ENCODE data around the gene DSG4.

The DSG4 gene

DNA sequence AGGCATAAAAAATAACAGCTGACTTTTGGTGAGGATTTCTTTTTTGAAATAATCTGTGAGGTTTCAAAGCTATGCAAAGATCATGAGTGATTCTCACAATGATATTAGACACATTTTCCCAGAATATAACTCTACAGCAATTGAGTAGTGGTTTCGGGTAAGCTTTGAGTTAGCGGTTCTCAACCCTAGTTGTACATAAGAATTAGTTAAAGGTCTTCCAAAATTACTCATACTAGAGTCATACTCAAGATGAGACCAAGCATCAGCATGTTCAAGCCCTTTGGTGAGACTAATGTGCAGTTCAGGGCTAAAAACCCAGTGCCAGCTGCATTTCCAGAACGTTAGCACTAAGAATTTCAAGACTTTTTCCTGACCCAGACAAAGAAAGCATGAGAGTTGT is 31.1 kb downstream of the DSG4 start:
- DNase-seq (ENCODE audit: low spot score), result no peak

DNA sequence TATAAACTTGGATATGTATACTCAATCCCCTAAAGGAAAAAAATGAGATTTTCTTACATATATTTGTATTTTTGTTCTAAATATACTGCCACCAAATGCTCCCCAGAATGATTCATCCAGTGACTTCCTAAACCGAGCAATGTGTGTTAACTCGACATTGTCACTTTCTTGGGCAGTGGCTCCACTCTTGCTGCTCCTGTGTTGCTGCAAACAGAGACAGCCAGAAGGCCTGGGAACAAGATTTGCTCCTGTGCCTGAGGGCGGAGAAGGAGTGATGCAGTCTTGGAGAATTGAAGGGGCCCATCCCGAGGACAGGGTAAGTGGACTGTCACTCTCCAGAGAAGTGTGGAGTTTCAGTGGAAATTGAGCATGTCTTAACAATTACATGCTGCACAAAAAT is 32.7 kb downstream of the DSG4 start:
- DNase-seq (ENCODE audit: low spot score), result no peak

DNA sequence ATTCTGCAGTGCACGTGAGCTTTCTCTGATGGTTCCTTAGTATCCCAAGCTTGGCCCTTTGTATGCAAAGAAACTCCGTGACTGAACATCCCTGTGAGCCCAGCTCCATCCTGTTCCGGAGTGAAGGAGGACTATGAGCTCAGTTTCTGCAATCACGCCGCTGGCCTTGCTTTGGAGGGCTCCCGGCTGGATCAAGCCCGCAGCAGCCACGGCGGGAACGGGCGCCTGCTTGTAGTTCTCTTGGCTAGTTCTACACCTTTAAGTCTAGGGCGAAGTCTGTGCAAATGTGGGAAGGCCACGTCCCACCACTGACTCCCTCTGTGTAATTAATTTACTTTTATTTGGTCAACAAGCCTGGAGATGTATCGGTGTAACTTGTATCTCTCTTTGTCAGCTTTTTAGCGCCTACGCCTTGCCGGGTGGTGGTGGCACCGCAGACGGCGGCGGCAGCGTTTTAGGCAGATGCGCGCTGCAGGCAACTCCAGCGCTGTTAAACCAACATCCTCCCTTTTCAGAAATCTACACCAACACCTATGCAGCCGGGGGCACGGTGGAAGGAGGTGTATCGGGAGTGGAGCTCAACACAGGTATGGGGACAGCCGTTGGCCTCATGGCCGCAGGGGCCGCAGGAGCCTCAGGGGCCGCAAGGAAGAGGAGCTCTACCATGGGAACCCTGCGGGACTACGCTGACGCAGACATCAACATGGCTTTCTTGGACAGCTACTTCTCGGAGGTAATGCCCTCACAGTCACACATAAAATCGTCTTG is 34.3 kb downstream of the DSG4 start:
- DNase-seq (ENCODE audit: low spot score), result no peak

DNA sequence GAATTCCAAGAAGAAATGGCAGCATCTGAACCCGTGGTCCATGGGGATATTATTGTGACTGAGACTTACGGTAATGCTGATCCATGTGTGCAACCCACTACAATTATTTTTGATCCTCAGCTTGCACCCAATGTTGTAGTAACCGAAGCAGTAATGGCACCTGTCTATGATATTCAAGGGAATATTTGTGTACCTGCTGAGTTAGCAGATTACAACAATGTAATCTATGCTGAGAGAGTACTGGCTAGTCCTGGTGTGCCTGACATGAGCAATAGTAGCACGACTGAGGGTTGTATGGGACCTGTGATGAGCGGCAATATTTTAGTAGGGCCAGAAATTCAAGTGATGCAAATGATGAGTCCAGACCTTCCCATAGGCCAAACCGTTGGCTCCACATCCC is 36.6 kb downstream of the DSG4 start:
- DNase-seq (ENCODE audit: low spot score), result no peak

DNA sequence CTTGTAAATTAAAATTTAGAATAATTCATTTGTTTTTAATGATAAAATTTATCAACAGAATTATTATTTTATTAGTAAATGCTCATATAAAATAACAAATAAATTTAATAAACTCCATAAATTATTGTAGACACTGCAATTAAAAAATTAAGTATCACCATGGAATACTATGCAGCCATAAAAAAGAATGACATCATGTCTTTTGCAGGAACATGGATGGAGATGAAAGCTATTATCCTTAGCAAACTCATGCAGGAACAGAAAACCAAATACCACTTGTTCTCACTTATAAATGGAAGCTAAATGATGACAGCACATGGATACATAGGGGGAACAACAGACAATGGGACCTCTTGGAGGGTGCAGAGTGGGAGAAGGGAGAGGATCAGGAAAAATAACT is 41.3 kb downstream of the DSG4 start:
- no peak for DNase-seq (ENCODE audit: low spot score)

DNA sequence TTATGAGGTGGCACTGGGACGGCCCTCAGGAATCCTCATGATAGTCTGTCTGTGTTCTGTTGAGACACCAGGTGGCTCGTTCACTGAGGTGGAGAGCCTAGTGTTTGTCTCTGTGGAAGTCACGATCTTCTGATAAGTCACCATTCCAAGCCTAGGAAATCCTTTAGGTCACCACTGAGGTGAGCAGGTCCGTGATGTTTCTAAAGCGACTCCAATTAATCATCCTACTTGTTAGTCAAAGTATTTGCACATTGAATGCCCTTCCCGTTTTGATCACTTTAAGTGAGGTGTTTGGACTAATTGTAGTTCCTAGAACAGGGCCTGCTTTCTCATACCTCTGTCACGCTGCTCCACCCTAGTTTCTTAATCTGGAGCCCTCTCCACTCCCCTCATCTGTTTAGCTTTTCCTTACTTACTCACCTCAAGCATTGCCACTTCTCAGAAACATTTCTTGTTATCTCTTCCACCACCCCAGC is 42.9 kb downstream of the DSG4 start:
- peak; percentile 82 for DNase-seq (ENCODE audit: low spot score)

DNA sequence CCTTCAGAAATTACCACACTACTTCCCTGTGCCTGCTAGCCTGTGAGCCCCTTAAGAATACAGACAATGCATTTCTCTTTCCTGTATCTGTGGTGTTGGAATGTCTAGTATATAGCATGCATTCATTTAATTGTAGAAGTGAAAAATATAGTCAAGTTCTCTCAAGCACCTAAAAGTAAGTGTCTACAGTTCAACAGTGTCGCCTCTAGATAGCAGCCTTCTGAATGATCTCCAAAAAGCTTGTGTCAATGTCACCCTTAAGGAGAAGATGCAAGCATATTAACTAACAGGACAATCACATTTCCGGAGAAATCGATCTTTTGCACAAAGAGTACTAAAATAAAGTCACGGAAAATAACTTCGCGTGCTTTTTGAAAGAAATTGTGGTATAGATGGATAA is 43.5 kb downstream of the DSG4 start:
- no peak for DNase-seq (ENCODE audit: low spot score)

DNA sequence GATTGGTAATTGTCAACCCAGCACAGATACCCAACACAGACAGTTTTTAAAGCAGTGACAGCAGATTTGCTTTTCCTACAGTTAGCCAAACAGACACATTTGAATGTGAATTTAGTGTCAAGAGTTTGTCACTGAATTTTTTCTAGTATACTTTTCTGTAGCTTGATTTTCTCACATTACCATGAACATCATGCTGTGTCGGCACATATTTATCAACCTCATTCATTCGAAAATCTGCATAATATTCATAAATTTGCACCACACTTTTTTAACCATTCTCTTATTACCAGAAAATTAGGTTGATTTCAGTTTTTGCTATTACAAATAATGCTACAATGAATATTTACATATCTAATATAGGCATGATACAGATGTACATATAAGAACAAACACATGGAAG is 43.9 kb downstream of the DSG4 start:
- DNase-seq (ENCODE audit: low spot score), result no peak

DNA sequence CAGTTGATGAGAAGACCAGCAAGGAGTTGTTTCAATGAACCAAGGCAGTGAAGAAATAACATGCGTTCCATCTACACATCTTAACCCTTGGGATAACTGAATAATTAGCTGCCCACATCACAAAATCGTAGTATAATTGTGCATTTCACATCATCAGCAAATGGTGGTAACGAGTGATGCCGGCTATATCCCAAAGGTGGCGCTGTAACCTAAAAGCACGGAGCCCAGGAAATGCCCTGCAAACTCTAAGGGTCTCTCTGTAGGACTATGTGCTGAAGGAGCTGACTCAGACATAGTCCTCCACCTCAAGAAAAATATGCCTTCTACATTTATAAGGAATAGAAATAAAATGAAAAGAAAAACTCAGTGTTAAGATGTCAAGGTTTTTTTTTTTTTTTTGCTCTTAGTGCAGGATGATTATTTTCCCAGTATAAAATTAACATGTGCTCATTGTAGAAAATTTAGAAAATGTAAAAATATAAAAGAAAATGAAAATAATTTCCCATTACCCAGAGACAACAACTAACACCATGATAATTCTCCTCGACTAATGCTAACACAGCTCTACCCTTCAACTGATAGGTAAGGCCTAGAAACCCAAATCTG is 47.9 kb downstream of the DSG4 start:
- peak; percentile 63 for DNase-seq (ENCODE audit: low spot score)

DNA sequence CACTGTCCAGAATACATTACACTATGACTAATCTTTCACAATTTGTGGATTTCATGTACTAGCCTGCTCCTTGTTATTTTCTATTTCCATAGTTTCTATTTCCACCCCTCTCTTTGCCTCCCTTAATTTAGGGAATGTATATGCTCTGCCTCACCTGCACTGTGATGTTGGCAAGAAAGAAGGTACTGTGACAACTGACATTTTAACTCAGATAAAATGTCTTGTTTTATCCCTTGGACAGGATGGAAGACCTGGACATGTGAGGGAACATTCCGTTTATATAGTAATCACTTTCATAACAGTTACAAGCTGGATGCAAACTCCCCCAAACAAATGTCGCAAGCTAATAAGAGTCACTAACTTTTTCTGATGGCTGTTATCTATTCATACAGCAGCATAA is 49.4 kb downstream of the DSG4 start:
- DNase-seq (ENCODE audit: low spot score), result no peak

DNA sequence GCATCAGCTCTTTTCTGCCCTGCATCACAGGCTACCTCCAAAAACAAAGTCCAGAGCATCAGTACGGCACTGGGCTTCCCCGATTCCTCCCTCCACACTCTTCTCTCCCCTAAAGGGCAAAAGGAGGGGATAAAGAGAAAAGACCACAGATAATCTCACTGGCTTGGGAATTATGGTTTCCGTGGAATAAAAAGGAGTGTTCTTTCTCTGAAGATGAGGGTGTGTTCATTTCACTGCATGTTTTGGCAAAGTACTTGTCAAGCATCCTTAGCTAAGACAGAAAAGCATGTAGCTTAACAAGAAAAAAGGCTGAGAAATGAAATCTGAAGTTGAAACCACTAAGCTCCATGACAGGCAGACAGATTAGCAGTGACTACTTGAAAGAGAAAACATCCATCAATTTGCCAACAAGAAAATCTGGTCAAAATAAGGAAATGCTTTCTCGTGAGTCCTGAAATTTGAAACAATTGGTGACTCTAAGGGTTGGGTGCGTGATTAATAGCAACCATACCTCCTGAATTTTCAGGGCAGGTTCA is 50.4 kb downstream of the DSG4 start:
- DNase-seq (ENCODE audit: low spot score), result no peak

DNA sequence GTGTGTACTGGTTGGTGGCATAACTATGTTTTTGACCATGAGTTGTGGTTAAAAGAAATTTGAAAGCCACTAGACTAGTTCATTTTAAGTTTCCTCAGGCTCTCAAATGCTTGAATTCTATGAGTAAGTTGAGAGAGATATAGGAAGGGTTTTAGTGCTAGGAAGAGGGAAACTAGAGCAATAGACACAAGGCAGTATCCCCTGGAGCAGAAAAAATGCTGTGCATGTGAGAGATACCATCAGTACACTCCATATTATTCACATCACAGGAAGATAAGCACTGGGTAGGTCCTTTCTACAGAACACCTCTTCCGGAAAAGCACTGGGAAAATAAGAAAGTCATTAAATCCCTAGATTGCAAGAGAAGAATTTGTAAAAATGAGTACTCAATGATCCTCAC is 51.6 kb downstream of the DSG4 start:
- DNase-seq (ENCODE audit: low spot score), result no peak

DNA sequence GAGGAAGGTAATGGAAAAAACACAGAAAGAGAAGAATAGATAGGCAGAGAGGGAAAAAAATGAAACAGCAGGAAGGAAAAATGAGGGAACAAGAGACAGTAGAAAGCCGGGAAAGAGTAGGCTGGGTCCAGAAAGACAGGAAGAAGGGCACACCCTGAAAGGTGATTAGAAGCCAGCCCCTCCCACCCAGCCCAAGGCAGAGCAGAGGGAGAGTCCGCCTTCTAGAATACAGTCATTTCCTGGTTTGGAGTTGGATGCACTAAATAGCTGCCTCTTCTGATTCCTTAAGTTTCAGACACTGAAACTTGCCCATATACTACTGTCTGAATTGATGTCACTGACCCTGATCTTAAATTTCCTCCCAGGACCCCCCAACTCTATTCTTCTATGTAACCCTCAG is 53.0 kb downstream of the DSG4 start:
- DNase-seq (ENCODE audit: low spot score), result peak; percentile 84

DNA sequence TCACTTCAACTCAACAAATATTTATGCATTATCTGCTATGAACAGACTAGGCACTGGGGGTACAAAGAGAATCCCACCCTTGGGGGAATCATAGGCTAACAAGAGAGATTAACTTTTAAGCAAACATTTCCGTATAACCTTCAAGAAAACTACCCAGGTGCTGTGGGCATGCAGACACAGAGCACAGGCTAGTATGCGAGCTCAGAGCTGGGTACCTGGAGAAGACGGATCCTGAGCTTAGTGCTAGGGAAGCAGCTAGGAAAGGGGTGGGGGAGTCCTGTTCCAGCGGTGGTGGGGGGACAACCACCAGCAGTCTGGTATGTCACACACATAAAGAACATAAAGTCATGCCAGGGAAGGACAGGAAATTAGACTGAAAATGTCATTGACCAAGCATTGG is 53.5 kb downstream of the DSG4 start:
- no peak for DNase-seq (ENCODE audit: low spot score)

DNA sequence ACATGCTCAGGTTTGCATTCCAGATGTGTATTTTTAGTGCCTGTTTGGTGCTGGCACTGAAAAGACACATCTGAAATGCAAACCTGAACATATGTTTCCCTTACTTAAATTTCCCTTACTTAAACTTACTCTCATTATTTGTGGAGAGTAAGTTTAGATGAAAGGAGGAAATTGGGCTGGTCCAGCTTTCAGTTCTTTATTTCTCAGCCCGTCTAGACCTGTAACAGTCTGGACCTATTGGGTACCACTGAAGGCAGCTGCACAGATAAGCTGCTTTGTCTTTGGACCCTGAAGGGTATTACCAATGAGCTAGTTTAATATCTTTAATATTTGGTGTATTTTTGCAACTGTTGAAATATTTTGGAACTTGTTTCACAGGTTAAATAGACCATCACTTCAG is 54.0 kb downstream of the DSG4 start:
- DNase-seq (ENCODE audit: low spot score), result no peak

DNA sequence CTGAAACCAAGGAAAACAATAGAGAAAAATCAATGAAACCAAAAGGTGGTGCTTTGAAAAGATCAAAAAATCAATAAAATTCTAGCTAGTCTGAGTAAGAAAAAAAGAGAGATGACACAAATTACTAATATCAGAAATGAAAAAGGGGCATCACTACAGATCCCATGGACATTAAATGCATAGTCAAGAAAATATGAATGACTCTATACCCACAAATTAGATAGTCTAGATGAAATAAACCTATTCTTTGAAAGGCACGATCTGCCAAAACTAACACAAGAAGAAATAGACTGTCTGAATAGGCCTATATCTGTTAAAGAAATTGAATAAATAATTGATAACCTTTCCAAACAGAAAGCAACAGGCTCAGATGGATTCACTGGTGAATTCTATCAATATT is 55.7 kb downstream of the DSG4 start:
- no peak for DNase-seq (ENCODE audit: low spot score)

DNA sequence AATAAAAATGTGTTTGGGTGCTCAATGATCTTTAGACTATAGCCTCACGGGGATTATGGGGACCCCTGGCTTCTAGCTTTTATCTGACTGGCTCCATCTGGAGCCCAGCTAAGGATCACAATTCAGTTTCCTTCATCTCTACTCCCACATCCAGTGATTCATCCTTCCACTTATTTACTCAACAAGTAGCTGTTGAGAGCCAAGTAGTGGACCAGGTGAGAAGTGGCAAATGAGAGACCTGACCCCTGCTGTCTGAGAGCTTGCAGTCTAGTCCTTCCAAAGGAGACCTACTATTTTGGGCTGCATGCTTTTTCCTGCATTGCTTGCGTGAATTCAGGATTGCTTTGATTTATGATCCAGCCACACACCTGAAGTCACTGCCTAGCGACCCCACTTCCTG is 60.2 kb downstream of the DSG4 start:
- DNase-seq (ENCODE audit: low spot score), result no peak

DNA sequence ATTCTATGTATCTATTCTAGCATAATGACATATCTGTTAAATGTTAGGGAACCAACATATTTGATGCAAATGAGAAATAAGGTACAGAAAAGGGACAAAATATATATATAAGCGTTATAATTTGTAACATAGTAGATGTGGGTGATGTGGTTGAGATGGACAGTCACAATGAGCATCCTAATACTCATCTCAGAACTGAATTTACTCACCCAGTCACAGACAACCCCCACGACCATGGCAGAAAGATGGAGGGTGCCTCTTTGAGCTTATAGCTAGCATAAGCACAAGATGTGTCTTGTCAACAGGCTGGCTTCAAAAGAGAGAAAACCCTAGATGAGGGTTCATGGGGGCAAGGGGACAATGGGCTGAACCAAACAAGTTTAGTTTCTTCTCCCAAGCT is 61.8 kb downstream of the DSG4 start:
- no peak for DNase-seq (ENCODE audit: low spot score)

DNA sequence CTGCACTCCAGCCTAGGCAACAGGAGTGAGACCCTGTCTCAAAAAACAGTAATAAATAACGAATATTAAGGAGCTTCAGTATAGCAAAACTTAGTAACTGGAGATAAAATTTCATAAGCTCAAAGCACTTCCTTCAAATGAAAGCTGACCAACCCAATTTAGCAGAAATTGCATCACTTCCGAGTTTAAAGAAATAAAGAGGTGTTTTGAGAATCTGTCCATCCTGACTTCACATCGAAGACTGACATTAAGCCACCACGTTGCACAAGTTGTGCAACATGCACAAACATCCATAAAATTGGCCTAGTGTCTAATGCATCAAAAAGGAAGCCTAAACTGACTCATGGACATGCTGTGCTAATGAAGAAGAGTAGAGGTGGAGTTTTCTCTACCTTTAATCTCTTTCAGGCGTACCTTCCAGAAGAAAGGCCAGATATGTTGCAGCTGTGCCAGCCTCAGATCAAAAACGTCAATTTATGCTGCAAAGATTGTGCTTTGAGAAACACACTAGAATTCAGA is 63.3 kb downstream of the DSG4 start:
- DNase-seq (ENCODE audit: low spot score), result no peak

DNA sequence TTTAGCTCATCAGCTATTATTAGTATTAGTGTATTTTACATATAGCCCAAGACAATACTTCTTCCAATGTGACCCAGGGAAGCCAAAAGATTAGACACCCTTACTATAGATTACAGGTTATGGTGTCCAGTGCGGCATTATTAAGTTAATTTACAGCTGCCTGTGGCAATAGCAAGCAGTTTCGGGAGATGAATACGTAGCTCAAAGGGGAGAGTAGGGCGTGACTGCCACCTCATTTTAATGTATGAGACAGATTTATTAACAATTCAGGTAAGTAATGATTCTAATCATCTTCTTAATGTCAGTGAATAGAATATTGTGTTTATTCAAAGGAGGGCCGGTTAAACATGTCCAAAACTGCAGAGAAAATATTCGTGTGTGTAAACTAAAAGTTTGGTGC is 64.2 kb downstream of the DSG4 start:
- no peak for DNase-seq (ENCODE audit: low spot score)

DNA sequence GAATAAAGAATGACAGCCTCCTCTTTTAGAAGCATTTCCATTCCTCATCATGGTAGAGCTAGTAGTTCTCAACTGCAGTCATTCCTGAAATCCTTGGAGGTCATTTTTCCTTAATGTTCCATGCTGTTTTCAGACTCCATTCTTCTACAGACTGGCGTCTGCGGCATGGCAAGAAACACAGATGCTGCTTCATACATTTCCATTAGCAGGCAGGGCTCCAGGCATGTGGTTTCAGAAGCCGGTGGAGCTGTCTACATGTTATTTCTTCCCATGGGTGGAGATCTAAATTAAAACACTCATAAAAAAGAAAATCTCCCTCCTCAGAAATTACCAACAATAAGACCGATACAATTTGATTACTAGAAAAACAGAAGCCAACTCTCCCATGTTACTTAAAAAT is 64.9 kb downstream of the DSG4 start:
- DNase-seq (ENCODE audit: low spot score), result no peak

DNA sequence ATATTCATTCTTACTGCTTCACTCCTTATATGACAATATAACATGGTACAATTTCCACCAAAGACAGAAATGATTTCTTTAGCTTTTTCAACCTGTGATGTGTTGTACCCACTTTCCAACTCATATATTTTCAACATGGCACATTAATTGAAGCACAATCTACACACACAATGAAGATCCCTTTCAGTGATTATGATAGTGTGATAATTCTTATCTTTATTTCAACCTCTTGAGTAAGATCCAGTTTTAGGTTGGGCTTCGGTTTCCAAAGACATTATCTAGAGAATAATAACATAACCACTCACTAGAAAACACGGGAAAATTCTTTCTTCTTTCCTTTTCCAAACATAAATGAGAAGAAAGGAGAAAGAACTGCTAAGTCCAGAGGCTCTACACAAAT is 67.6 kb downstream of the DSG4 start:
- no peak for DNase-seq (ENCODE audit: low spot score)

DNA sequence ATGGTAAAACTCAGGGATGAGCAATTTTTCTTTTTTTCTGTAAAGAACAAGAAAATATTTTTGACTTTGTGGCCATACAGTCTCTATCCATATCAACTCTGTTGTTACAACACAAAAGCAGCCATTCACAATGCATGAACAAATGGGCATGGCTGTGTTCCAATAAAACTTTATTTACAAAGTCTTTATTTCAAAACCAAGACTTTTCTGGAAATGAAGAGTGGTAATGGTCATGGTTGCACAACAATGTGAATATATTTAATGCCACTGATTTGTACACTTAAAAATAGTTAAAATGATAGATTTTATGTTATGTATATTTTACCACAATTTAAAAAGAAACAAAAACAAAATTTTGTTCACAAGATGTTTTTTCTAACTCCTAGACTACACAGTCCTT is 69.3 kb downstream of the DSG4 start:
- DNase-seq (ENCODE audit: low spot score), result no peak

DNA sequence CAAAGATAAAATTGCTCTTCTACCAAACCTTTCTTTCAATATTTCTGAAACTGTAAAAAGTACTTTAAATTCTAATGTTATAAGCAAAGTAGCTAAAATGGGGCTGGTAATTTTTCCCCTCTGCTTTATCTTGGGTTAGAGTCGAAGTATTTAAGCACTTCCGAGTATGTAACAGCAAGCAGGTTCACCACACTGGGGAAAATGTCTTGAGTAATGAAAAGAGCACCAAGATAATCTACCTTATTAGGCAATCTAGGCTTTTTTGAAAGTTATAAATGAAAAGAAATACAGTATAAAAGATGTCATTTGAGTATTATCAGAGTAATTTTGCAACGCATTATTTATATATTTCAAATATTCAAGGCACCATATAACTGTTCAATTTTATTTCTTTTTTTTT is 70.3 kb downstream of the DSG4 start:
- DNase-seq (ENCODE audit: low spot score), result no peak

All from LoVo (cell line).